C4-2B (cell line): ENCODE data around the gene UBAP1L.

Experiments
- H3K27ac ChIP-seq: fragments of 450-650 bp; 2 replicates; pipeline ENCODE4 v1.5.1; 2017
- ZFX ChIP-seq: fragments of 450-650 bp; IDR thresholded peaks from 2 replicates; pipeline ENCODE4 v1.6.1; 2017
- TF ChIP-seq, protein P1 (sequence below): fragments of 450-650 bp; conservative IDR thresholded peaks from 2 replicates; pipeline ENCODE4 v1.5.1; 2017; ENCODE audit warnings: mild to moderate bottlenecking

Gene UBAP1L

DNA sequence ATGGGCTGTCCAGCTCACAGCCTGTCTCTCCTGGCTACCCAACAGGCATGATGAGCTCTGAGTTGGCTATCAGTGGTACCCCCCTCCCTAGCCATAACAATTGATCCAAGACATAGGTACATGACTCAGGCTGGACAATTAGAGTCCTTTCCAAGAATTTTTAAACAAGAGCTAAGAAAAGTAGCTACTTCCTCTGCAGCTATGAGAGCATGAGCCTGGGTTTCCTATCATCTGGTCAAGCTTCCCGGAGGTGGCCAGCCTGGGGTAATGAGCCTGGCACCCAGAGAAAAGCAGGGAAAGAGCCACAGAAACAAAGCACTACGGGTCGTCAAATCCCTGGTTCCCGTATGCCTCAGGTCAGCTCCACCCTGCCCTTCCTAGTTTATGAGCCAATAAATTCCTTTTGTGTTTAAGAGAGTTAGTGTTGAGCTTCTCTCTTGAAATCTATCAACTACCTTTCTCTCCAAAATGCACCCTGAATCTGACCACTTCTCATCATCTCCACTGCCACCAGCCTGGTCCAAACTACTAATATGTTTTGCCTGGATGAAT, 72.1 kb downstream of the UBAP1L start:
- no peak for TF ChIP-seq ZFX
- TF ChIP-seq, protein P1, sequence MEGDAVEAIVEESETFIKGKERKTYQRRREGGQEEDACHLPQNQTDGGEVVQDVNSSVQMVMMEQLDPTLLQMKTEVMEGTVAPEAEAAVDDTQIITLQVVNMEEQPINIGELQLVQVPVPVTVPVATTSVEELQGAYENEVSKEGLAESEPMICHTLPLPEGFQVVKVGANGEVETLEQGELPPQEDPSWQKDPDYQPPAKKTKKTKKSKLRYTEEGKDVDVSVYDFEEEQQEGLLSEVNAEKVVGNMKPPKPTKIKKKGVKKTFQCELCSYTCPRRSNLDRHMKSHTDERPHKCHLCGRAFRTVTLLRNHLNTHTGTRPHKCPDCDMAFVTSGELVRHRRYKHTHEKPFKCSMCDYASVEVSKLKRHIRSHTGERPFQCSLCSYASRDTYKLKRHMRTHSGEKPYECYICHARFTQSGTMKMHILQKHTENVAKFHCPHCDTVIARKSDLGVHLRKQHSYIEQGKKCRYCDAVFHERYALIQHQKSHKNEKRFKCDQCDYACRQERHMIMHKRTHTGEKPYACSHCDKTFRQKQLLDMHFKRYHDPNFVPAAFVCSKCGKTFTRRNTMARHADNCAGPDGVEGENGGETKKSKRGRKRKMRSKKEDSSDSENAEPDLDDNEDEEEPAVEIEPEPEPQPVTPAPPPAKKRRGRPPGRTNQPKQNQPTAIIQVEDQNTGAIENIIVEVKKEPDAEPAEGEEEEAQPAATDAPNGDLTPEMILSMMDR: no peak
- no peak overlapping the region for H3K27ac ChIP-seq
